Muscle of arm (tissue), 12 donors: ENCODE results near the gene NOCT. TPM values are rescaled to one million over a fixed set of nuclear protein-coding genes. Genes with fewer than 3 reads are reported as not detected.
"Not testable (repeated sequence)": the region's sequence is repeated elsewhere in the genome, so short reads cannot be mapped to it uniquely, and the experiment has no call there.

Experiments
- DNase-seq: peaks from one replicate; pipeline ENCODE4 v3.0.0-alpha.2; 2013
- polyA plus RNA-seq, 12 donors: library from polyadenylated mRNA; unstranded; fragments of 120-200 nt; gene quantifications; one replicate each; pipeline ENCODE4 v1.2.1, GENCODE V29; 2013; ENCODE audit not compliant: insufficient read length in 12 of 12

NOCT gene
- polyA plus RNA-seq, 12 donors = 2.5 to 5.6 (median 3.7) TPM; not detected in 2

DNA sequence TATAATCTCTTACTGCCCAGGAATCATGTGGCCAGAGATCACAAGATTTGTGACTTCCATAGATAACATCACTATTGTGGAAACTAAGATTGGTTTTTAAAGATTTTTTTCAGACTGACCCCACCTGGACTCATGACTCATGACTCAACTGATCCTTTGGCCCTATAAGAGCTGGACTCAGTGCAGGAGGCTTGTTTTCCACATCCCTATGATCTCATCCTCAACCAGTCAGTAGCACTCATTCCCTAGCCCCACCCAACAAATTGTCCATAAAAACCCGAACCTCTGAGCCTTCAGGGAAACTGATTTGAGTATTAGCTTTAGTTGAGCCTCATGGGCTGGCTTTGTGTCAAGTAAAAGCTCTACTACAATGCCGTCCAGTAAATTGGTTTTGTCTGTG, 7.9 kb upstream of the NOCT start:
- no peak for DNase-seq

DNA sequence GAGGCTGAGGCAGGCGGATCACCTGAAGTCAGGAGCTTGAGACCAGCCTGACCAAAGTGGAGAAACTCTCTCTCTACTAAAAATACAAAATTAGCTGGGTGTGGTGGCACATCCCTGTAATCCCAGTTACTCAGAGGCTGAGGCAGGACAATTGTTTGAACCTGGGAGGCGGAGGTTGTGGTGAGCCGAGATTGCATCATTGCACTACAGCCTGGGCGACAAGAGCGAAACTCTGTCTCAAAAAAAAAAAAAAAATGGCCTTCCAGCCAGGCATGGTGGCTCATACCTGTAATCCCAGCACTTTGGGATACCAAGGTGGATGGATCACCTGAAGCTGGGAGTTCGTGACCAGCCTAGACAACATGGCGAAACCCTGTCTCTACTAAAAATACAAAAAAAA, 7.3 kb upstream of the NOCT start:
- DNase-seq = not testable (repeated sequence)

DNA sequence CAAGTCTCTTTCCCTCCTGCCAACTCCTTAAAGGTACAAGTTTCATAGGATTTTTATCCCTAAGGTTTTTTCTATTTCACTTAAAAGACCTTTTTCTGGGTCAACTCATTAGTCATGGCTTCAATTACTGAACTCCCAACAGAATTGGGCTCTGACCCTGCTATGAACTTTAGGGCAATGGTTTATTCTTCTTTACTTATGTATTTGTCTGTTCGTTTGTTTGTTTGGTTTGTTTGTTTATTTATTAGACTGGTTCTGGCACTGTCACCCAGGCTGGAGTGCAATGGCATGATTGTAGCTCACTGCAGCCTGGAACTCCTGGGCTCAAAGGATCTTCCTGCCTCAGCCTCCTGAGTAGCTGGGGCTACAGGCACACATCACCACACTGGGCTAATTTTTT, 5.9 kb upstream of the NOCT start:
- no peak for DNase-seq

DNA sequence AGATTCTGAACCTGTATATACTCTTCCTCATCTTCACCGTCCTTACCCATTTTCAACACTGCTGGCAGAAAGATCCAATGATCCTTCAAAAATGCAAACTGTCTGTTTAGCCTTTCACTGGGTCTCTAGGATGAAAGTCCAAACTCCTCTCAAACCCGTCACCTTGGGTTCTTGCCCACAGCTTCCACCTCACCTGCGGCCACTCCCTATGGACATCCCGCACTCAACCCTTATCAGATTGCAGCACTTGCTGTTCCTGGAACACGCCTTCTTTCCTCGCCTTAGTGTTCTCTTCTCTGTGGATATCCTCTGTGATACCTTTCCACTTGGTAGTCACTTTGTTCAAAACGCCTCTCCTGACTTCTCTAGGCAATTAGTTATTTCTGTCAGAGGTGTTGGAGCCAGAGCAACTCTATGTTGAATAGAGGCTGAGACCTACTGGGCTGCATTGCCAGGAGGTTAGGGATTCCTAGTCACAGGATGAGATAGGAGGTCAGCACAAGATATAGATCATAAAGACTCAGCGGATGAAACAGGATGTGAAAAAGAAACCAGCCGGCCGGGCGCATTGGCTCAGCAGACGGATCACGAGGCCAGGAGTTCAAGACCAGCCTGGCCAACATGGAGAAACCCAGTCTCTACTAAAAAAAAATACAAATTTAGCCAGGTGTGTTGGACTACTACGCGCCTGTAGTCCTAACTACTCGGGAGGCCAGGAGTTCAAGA, 4.2 kb upstream of the NOCT start:
- DNase-seq = no peak

DNA sequence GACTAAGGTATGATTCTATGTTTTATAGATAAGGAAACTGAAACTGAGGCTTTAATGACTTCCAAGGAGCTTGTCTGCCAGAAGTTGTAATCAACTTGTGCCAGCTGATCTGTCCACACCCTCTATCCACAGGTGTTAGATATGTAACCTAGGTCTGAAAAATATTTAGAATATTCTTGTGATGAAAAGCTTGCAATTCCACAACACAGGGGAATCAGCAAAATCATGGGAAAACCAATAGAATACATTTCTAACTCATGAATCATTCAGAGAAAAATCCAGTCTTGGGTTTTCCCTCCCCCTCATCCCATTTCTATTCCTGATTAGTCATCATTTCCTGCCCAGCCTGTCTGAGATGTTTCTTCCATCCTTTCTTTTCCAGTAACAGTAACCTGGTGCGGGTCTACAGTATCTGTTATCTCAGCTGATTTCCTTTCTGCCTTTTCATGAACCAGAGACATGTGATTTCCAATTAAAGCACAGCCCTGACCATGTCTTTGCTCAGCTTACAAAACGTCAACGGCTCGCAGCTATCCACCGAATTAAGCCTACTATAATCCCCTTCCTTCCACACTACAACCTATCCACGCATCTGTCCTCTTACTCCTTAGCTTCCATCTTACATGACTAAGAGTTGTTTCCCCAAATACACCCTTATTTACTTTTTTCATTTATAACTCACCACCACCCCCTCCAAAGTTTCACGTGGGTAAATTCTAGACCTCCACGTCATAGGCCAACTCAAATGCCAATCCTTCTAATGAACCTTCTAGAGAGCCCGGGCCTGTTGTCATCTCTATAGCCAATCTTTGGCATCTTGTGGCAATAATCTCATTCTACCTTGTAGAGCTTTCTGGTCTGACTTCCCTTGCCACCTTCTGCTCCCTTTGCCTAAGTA, 961 bp upstream of the NOCT start:
- peak; percentile 41 for DNase-seq

DNA sequence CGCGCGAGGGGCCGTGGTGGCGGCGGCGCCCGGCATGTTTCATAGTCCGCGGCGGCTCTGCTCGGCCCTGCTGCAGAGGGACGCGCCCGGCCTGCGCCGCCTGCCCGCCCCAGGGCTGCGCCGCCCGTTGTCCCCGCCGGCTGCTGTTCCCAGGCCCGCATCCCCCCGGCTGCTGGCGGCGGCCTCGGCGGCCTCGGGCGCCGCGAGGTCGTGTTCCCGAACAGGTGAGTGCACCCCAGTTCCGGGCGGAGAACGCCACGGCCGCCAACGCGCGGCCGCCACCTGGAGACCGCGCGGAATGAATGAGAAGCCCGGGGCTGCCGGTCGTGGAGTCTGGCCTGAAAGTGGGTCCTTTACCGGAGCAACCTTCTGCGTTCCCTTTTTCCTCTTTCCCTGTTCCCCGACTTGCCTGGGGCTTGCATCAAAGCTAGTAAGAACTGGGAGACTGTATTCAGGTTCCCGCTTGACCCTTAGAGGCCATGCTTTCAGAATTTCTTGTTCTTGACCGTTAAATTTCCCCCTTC, 429 bp downstream of the NOCT start:
- DNase-seq = peak; percentile 45

DNA sequence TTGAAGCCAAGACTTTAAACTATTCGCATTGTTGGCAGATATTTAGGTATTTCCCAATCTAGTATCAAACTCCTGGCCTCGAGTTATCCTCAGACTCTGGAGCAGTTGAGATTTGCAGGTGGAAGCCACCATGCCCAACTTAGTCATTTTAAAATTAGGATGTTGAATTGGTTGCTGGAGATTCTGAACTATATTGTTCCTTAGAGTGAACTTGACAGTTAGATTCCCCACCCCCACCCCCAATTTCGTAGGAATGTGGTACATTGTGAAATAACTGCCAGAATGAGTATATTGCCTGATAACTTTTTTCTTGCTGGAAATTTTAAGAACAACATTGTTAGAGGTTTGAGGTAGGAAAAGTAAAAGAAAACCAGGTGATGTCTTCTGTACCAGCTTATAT, 2.3 kb downstream of the NOCT start:
- DNase-seq = no peak

DNA sequence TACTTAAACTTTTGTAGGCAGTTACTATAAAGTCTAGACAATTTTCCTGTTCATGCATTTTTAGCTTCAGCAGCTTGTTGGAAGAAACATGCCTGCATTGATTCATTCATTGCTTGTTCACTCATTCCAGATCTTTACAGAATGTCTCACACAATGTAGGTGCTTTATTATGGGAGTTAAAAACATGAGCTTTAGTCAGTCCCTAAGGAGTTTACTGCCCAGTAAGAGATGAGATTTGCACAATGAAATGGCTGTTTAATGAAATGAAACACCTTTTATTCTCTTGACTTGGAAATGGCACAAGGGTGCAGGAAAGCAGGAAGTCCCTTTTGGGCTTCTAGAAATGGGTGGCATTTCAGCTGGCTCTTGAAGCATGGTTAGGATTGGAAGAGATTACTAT, 2.9 kb downstream of the NOCT start:
- no peak for DNase-seq

DNA sequence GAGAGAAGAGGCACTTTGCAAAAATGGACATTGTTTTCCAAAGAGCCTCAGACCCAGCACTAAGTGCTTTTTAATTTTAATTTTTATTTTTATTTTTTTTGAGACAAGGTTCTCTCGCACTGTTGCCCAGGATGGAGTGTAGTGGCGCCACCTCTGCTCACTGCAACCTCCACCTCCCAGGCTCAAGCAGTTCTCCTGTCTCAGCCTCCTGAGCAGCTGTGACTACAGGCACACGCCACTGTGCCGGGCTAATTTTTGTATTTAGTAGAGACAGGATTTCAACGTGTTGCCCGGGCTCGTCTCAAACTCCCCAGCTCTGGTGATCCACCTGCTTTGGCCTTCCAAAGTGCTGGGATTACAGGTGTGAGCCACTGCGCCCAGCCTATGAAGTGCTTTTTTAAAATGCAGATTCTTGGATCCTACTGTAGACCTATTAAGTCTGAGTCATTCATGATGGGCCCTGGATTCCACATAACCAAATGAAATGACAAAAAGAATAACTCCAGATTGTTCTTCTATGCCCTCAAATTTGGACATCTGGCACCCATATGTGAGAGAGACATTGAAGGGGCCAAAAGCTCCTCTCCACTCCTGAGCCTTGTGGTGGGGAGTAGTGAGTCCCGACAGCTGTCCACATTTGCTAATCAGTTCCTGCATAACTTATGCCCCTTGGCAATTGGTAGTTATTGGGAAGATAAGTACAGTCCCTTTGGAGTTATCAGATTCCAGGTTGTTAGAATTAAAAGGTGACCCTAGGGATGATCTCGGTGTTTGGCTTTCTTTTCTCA, 3.6 kb downstream of the NOCT start:
- no peak for DNase-seq

DNA sequence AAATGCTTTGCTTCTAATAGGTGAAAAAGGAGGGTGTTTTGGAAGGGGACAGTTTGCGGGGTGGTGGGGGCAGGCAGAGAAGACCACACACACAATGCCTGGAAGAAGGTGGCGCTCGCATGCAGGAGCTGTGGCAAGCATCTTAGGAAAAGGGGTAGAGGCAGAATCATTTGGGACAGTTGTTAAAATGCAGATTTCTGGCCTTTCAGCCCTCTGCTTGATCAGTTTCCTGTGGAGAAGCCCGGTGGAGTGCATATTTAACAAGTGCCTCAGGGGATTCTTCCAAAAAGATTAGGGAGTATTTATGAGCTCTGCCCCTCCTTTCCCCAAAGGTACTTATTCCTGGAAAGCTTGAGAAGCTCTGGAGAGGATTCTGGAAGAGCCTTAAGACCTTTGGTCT, 4.8 kb downstream of the NOCT start:
- no peak for DNase-seq

DNA sequence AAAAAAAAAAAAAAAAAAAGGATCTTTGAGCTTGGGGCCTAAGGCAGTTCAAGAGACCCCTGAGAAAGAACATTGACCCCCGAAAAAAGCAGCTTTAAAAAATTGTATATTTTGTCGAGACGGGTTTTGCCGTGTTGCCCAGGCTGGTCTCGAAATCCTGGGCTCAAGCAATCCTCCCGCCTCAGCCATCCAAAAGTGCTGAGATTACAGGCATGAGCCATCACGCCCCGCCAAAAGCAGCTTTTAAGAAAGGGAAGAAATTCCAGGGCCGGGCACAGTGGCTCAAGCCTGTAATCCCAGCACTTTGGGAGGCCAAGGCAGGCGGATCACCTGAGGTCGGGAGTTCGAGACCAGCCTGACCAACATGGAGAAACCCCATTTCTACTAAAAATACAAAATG, 5.5 kb downstream of the NOCT start:
- DNase-seq = not testable (repeated sequence)

DNA sequence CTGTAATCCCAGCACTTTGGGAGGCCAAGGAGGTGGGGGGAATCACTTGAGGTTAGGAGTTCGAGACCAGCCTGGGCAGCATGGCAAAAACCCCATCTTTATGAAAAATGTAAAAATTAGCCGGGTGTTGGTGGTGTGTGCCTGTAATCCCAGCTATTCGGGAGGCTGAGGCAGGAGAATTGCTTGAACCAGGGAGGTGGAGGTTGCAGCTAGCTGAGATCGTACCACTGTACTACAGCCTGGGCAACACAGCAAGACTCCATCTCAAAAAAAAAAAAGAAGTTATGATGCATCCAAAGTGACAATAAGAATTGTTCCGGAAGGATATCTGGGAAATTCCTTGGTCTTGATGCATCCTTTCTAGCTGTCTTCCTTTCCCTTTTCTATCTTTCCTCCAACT, 7.3 kb downstream of the NOCT start:
- DNase-seq = no peak

DNA sequence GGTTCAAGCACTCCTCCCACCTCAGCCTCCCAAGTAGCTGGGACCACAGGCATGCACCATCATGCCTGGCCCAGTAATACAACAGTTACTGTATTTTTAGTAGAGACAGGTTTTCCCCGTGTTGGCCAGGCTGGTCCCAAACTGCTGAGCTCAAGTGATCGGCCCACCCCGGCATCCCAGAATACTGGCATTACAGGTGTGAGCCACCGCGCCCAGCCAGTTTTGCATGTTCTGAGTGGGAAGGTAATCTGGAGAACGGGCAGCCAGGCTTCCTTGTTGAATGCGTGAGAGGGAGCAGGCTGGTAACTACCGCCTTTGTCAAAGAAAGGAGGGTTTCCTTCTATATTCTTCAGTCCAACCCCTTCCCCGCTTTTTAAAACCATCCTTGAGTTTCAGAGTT, 9.1 kb downstream of the NOCT start:
- DNase-seq = no peak

DNA sequence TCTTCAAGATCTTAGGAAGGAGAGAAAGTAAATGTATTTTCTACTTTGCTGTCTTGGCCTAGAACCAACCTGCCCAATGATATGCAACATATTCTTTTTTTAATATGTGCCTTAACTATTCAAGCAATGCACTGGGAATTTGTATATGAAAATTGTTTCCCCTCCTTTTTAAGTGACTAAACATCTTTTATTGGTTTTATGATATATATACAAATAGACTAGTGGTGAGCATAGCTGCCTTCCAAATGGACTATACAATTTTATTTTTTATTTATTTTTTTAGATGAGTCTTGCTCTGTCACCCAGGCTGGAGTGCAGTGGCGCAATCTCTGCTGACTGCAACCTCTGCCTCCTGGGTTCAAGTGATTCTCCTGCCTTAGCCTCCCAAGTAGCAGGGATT, 10.3 kb downstream of the NOCT start:
- no peak for DNase-seq

DNA sequence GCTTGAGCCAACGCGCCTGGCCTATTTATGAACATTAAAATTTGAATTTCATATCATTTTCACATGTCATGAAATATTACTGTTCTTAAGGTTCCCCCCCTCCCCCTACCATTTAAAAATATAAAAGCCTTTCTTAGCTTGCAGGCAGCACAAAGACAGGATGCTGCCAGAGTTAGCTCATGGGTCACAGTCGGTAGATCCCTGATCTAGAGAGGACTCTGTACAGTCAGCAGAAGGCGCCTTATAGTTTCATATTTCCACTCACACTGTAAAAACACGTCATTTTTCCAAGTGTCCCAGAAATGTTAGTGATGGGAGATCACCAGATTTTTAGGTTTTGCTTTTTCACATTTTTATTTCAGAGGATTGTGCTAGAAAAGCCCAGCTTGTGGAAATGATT, 12.2 kb downstream of the NOCT start:
- no peak for DNase-seq

DNA sequence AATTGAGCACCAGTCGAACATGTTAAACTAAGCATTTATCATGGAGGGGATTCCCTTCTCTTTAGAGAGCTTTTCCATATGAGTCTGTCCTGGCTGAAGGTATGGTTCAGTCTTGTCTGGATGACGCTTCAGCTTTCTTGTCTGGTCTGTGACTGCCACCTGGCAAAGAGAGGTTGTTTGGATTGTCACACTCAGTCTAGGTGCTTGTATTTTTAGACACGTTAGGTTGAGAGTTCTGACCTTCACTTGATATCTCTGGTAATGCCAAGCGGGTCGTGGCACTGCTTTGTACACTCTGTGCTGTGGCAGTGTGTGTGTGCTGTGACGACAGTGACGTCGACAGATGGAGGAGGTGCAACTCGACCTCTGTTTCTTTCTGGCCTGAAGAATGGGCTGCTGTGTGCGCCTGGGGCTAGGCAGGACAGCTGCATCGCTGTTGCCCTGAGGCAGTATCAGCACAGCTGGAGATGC, 12.6 kb downstream of the NOCT start:
- no peak for DNase-seq

DNA sequence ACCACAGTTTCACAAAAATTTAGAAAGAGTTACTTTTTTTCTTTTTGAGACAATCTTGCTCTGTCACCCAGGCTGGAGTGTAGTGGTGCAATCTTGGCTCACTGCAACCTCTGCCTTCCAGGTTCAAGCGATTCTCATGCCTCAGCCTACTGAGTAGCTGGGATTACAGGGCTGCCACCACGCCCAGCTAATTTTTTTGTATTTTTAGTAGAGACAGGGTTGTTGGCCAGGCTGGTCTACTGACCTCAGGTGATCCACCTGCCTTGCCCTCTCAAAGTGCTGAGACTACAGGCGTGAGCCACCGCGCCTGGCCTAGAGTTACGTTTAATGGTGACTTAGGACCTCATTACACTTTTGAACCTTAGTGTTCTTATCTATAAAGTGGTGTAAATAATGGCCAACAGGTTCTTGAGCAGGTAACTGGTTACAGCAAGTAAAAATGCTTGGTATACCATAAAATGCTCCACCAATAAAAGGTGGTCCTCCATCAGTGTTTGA, 14.3 kb downstream of the NOCT start:
- not testable (repeated sequence) for DNase-seq

DNA sequence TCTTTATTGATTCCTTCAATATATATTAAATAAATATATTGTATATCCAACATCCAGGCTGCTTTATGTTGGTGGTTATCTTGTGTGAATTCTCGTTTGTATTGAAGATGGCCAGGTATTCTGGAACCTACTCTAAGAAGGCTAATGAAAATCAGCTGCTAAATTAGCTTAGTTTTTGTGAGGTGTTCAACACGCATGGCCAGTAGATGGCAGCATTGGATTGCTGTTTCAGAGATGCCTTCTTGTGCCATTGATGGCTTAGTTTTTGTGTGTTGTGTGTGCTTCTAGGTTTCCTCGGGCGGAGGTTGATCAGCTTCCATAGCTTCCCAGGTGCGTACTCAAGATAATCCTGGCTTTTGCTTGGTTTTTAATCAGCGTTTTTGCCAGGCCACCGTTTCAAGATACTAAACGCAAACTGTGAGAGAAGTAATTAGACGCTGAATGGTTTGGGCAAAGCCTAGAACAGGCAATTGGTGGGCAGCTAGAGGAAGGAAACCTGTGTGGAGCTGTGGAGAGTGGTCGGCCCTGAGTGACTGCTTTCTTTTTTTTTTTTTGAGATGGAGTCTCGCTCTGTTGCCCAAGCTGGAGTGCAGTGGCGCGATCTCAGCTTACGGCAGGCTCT, 15.1 kb downstream of the NOCT start:
- DNase-seq = peak; percentile 86

DNA sequence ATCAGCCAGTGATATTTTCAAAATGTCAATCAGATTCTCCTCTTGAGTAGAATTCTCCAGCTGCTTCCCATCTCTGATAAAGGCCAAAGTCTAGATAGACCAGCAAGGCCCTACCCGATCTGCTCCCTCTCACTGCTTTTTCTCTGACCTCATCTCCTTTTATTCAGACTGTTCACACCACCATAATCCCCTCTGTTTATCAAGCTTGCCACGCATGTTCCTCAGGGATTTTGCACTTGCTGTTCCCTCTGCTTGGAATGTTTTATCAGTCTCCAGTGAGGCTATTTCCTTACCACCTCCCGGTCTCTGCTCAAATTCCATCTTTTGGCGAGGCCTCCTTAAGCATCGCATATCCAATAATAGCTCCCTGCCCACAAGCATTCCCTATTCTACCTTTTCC, 20.1 kb downstream of the NOCT start:
- DNase-seq = no peak

DNA sequence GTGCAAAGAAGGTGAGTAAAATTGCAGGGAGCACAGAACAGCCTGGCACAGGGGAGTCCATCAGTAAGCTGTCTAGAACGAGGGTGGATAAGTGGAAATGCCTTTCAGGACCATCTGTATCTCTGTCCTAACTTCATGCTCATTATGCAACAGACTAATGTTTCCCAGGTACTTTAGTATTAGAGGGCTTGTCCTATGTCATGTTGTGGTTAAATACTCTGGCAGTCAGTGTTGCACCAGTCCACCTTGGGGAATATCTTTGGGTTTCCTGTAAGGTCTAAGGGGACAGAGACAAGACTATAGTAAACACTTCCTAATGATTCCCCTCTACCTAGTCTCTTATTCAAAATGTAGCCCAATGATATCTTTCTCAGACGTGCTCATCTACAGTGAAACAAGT, 21.3 kb downstream of the NOCT start:
- no peak for DNase-seq

DNA sequence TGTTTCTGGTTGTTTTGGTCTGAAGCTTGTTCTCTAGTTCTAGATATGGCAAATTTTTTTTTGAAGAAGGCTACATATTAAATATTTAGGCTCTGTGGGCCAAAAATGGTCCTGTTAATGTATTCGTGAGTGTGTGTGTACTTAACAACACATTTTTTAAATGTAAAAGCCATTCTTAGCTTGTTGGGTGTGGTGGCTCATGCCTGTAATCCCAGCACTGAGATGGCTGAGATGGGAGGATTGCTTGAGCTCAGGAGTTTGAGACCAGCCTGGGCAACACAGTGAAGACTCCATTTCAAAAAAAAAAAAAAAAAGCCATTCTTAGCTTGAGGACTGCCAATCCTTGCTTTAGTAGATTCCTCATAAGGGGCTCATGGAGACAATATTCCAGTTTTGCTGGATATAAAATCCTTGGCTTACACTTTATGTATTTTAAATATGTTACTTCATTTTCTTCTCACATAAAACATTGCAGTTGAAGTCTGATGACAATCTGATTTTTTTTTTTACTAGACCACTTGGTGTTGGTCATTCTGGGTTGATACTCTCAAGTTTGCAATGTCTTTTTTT, 23.4 kb downstream of the NOCT start:
- DNase-seq = no peak
